ENCODE results near the gene YAF2.

DNA sequence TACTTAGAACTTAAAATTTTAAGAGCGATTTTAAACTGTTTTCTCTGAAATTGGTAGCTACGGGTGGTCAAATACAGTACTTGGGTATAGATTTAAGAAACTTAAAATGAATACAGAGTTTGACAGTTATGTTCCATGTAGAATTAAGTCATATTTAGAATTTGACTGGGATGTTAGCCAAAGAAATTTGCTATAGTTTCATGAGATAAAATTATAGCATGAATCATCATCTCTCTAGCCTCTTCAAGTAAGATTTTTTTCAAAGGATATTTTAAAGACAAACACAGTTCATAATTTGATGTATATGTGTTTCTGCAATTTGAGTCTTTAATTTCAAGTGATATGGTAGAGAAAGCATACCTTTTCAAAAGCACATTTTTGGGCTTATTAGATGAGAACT is 46.8 kb upstream of the YAF2 start:
- TF ChIP-seq POLR2A (IDR thresholded peaks at IDR 0.05), result no peak
- TF ChIP-seq, protein P1, sequence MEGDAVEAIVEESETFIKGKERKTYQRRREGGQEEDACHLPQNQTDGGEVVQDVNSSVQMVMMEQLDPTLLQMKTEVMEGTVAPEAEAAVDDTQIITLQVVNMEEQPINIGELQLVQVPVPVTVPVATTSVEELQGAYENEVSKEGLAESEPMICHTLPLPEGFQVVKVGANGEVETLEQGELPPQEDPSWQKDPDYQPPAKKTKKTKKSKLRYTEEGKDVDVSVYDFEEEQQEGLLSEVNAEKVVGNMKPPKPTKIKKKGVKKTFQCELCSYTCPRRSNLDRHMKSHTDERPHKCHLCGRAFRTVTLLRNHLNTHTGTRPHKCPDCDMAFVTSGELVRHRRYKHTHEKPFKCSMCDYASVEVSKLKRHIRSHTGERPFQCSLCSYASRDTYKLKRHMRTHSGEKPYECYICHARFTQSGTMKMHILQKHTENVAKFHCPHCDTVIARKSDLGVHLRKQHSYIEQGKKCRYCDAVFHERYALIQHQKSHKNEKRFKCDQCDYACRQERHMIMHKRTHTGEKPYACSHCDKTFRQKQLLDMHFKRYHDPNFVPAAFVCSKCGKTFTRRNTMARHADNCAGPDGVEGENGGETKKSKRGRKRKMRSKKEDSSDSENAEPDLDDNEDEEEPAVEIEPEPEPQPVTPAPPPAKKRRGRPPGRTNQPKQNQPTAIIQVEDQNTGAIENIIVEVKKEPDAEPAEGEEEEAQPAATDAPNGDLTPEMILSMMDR (IDR thresholded peaks at IDR 0.05), result no peak

All from body of pancreas (tissue), 4 donors.